Natural killer cell (primary cell): ENCODE data around the gene NID1. TPM values are rescaled to one million over a fixed set of nuclear protein-coding genes. Genes with fewer than 3 reads are reported as not detected.
"Not testable (repeated sequence)": the region's sequence is repeated elsewhere in the genome, so short reads cannot be mapped to it uniquely, and the experiment has no call there.

Source experiments
- ATAC-seq, 3 donors: fragments of 150-1000 bp in 2 of 3; fragments of 200-7000 bp in 1 of 3; cut with Tn5 transposase; 1 replicate in 1 of 3; 2 replicates in 2 of 3; pipeline ENCODE4 v1.10.0; 2021; ENCODE audit warnings: mild to moderate bottlenecking in 2 of 3, moderate library complexity in 2 of 3
- DNase-seq, 2 donors: peaks; one replicate each; pipeline versions ENCODE4 v3.0.0 to v3.0.0-alpha.2; 2013 to 2021; ENCODE audit warnings: mixed read lengths in 1 of 2
- H3K27ac ChIP-seq: one replicate; pipeline ENCODE4 v1.5.1; 2013; ENCODE audit warnings: mild to moderate bottlenecking, low read length
- H3K27me3 ChIP-seq: one replicate; pipeline ENCODE4 v1.6.1; 2013; ENCODE audit warnings: low read length; ENCODE audit not compliant: control insufficient read depth, insufficient read depth
- H3K36me3 ChIP-seq: one replicate; pipeline ENCODE4 v1.6.1; 2013; ENCODE audit warnings: low read length; ENCODE audit not compliant: control insufficient read depth, insufficient read depth
- H3K4me1 ChIP-seq: one replicate; pipeline ENCODE4 v1.6.1; 2013; ENCODE audit warnings: low read length; ENCODE audit not compliant: control insufficient read depth, insufficient read depth
- H3K4me3 ChIP-seq: one replicate; pipeline ENCODE4 v1.5.1; 2013; ENCODE audit warnings: low read length
- H3K9me3 ChIP-seq: one replicate; pipeline ENCODE4 v1.6.1; 2013; ENCODE audit warnings: low read length; ENCODE audit not compliant: control insufficient read depth, insufficient read depth
- H3K27ac Mint-ChIP-seq, 2 donors: one replicate each; pipeline ENCODE4 v1.8.0; 2022; ENCODE audit warnings: mild to moderate bottlenecking in 2 of 2, mixed read lengths in 2 of 2, moderate library complexity in 1 of 2
- H3K27me3 Mint-ChIP-seq, 2 donors: one replicate each; pipeline ENCODE4 v1.8.0; 2022; ENCODE audit warnings: low read depth in 2 of 2, mixed read lengths in 2 of 2
- H3K36me3 Mint-ChIP-seq: one replicate; pipeline ENCODE4 v1.8.0; 2022; ENCODE audit warnings: mixed read lengths
- H3K4me1 Mint-ChIP-seq, 2 donors: one replicate each; pipeline ENCODE4 v1.8.0; 2022; ENCODE audit warnings: mixed read lengths in 2 of 2
- H3K4me3 Mint-ChIP-seq: one replicate; pipeline ENCODE4 v1.8.0; 2022; ENCODE audit warnings: mild to moderate bottlenecking, moderate library complexity, mixed read lengths
- H3K9me3 Mint-ChIP-seq, 2 donors: one replicate each; pipeline ENCODE4 v1.8.0; 2022; ENCODE audit warnings: mixed read lengths in 2 of 2
- WGBS: methylation state at CpG from one replicate; pipeline ENCODE4 v1.1.7; 2013; ENCODE audit warnings: missing lambda C conversion rate; ENCODE audit not compliant: insufficient coverage; 5-methylcytosine and 5-hydroxymethylcytosine counted together
- intact Hi-C: fragments of 100-400 bp; cut with micrococcal nuclease; formaldehyde crosslinking; loops from one replicate; pipeline ENCODE4 v1.14.2; 2022
- total RNA-seq, 4 donors: library from RNA; stranded (reverse); fragments of 120-200 nt in 1 of 4; gene quantifications; one replicate each; pipeline versions ENCODE4 v1.2.3 to v1.2.4, GENCODE V29; 2013 to 2022
- TF ChIP-seq, protein P1 (sequence below): fragments of 200-600 bp; IDR thresholded peaks from one replicate; pipeline ENCODE4 v1.8.0; 2022; ENCODE audit warnings: antibody characterized with exemption

Gene NID1
- total RNA-seq, 3 donors from 2014 or later (not counting 1 experiment from before 2014, with no cell fraction given): 0.32 to 0.92 (median 0.85) TPM

GRCh38 chr1:235931171-235931738 lies 133.6 kb downstream of the NID1 start:
- peaks cover 22% of the 10 kb centered on the region for H3K4me1 ChIP-seq
- H3K4me3 Mint-ChIP-seq: no peak overlapping the region
- H3K4me3 ChIP-seq: no peak overlapping the region
- H3K27me3 ChIP-seq: no peaks in the 10 kb centered on the region
- no peak overlapping the region for H3K27ac Mint-ChIP-seq
- TF ChIP-seq, protein P1, sequence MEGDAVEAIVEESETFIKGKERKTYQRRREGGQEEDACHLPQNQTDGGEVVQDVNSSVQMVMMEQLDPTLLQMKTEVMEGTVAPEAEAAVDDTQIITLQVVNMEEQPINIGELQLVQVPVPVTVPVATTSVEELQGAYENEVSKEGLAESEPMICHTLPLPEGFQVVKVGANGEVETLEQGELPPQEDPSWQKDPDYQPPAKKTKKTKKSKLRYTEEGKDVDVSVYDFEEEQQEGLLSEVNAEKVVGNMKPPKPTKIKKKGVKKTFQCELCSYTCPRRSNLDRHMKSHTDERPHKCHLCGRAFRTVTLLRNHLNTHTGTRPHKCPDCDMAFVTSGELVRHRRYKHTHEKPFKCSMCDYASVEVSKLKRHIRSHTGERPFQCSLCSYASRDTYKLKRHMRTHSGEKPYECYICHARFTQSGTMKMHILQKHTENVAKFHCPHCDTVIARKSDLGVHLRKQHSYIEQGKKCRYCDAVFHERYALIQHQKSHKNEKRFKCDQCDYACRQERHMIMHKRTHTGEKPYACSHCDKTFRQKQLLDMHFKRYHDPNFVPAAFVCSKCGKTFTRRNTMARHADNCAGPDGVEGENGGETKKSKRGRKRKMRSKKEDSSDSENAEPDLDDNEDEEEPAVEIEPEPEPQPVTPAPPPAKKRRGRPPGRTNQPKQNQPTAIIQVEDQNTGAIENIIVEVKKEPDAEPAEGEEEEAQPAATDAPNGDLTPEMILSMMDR: no peak
- ATAC-seq (no peak), DNase-seq (no peak)
- H3K4me1 Mint-ChIP-seq: peaks cover 7 to 14% of the 10 kb centered on the region in 2 donors
- WGBS: 67% methylated on average over 7 of the region's 8 CpGs
- H3K36me3 ChIP-seq: no peaks in the 10 kb centered on the region
- H3K27ac ChIP-seq: no peak overlapping the region
- intact Hi-C loops: no loop called here
- no peaks in the 10 kb centered on the region for H3K36me3 Mint-ChIP-seq
- H3K9me3 ChIP-seq: no peaks in the 10 kb centered on the region
- H3K27me3 Mint-ChIP-seq: no peaks in the 10 kb centered on the region
- H3K9me3 Mint-ChIP-seq: no peaks in the 10 kb centered on the region

DNA sequence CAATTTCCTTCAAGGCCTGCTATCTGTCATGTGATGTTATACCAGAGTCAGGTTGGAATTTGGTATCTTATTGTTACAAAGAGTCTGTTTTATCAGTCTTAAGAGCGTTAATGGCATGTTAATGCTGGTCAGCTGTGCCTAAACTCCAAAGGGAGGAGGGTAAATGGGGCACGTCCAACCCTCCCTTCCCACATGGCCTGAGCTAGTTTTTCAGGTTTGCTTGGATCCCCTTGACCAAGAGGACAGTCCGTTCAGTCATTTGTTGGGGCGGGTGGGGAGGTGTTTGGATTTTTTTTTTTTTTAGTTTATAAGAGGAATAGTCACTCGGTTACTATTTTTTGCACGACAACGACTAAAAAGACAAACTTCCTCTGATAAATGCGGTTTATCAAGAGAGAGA lies 134.3 kb downstream of the NID1 start:
- Mint-ChIP-seq H3K36me3 (no peaks in the 10 kb centered on the region), H3K27ac (no peak overlapping the region), H3K4me1 (peaks cover under 1 to 7% of the 10 kb centered on the region in 2 donors), H3K27me3 (no peaks in the 10 kb centered on the region), H3K9me3 (no peaks in the 10 kb centered on the region), H3K4me3 (no peak overlapping the region)
- no peak for ATAC-seq
- no peak overlapping the region for H3K4me3 ChIP-seq
- no peak overlapping the region for H3K27ac ChIP-seq
- peaks cover 17% of the 10 kb centered on the region for H3K4me1 ChIP-seq
- WGBS: 86% methylated on average over 4 of the region's 8 CpGs
- H3K27me3 ChIP-seq: no peaks in the 10 kb centered on the region
- no peaks in the 10 kb centered on the region for H3K36me3 ChIP-seq
- TF ChIP-seq, protein P1: no peak
- DNase-seq: no peak
- intact Hi-C loops: no loop called here
- no peaks in the 10 kb centered on the region for H3K9me3 ChIP-seq

GRCh38 chr1:235929216-235929615 lies 135.7 kb downstream of the NID1 start:
- Histone ChIP-seq H3K36me3 (no peaks in the 10 kb centered on the region), H3K9me3 (no peaks in the 10 kb centered on the region), H3K27me3 (no peaks in the 10 kb centered on the region), H3K4me1 (peaks cover 20% of the 10 kb centered on the region), H3K27ac (no peak overlapping the region), H3K4me3 (no peak overlapping the region)
- DNase-seq (no peak), ATAC-seq (no peak)
- Mint-ChIP-seq H3K4me1 (peaks cover 0 to 7% of the 10 kb centered on the region in 2 donors), H3K27me3 (no peaks in the 10 kb centered on the region), H3K9me3 (no peaks in the 10 kb centered on the region), H3K4me3 (no peak overlapping the region), H3K27ac (no peak overlapping the region), H3K36me3 (no peaks in the 10 kb centered on the region)
- intact Hi-C loops: no loop called here
- TF ChIP-seq, protein P1: no peak
- WGBS: 91% methylated on average over 4 of the region's 4 CpGs

DNA sequence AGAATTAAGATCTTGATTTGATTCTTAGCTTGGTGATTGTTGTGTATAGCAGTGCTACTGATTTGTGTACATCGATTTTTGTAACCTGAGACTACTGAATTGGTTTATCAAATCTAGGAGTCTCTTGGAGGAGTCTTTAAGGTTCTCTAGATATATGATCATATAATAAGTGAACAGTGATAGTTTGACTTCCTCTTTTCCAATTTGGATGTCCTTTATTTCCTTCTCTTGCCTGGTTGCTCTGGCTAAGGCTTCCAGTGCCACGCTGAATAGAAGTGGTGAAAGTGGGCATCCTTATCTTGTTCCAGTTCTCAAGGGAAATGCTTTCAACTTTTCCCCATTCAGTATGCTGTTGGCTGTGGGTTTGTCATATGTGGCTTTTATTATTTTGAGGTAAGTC lies 136.7 kb downstream of the NID1 start:
- Histone ChIP-seq H3K36me3 (no peaks in the 10 kb centered on the region), H3K4me1 (peaks cover 26% of the 10 kb centered on the region), H3K27me3 (no peaks in the 10 kb centered on the region), H3K4me3 (no peak overlapping the region), H3K27ac (no peak overlapping the region), H3K9me3 (no peaks in the 10 kb centered on the region)
- intact Hi-C loops: no loop called here
- Mint-ChIP-seq H3K27ac (no peak overlapping the region), H3K36me3 (no peaks in the 10 kb centered on the region), H3K27me3 (no peaks in the 10 kb centered on the region), H3K9me3 (no peaks in the 10 kb centered on the region), H3K4me1 (peaks cover 7 to 10% of the 10 kb centered on the region in 2 donors), H3K4me3 (no peak overlapping the region)
- TF ChIP-seq, protein P1: no peak
- no peak for ATAC-seq
- DNase-seq: no peak
- WGBS: no CpG with 5 or more reads among the region's 2 CpGs

DNA sequence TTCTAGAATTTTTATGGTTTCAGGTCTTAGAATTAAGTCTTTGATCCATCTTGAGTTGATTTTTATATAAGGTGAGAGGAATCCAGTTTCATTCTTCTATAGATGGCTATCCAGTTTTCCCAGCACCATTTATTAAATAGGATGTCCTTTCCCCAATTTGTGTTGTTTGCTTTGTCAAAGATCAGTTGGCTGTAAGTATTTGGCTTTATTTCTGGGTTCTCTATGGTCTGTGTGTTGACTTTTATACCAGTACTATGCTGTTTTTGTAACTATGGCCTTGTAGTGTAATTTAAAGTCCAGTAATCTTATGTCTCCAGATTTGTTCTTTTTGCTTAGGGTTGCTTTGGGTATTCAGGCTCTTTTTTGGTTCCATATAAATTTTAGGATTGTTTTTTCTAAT lies 137.3 kb downstream of the NID1 start:
- peaks cover 14 to 16% of the 10 kb centered on the region in 2 donors for H3K4me1 Mint-ChIP-seq
- H3K36me3 Mint-ChIP-seq, H3K36me3 ChIP-seq, H3K9me3 Mint-ChIP-seq, H3K4me3 ChIP-seq, H3K4me3 Mint-ChIP-seq, H3K27me3 Mint-ChIP-seq, H3K27me3 ChIP-seq, H3K27ac Mint-ChIP-seq, intact Hi-C loops, H3K27ac ChIP-seq, DNase-seq, ATAC-seq, H3K9me3 ChIP-seq: not testable (repeated sequence)
- peaks cover 25% of the 10 kb centered on the region for H3K4me1 ChIP-seq
